ENCODE results near the gene SNRNP35. TPM values are rescaled to one million over a fixed set of nuclear protein-coding genes. Genes with fewer than 3 reads are reported as not detected.
"Not testable (repeated sequence)": the region's sequence is repeated elsewhere in the genome, so short reads cannot be mapped to it uniquely, and the experiment has no call there.

Gene SNRNP35, protein sequence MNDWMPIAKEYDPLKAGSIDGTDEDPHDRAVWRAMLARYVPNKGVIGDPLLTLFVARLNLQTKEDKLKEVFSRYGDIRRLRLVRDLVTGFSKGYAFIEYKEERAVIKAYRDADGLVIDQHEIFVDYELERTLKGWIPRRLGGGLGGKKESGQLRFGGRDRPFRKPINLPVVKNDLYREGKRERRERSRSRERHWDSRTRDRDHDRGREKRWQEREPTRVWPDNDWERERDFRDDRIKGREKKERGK
- 10 to 100 TPM; 20.8 to 22.0 TPM for total RNA-seq

DNA sequence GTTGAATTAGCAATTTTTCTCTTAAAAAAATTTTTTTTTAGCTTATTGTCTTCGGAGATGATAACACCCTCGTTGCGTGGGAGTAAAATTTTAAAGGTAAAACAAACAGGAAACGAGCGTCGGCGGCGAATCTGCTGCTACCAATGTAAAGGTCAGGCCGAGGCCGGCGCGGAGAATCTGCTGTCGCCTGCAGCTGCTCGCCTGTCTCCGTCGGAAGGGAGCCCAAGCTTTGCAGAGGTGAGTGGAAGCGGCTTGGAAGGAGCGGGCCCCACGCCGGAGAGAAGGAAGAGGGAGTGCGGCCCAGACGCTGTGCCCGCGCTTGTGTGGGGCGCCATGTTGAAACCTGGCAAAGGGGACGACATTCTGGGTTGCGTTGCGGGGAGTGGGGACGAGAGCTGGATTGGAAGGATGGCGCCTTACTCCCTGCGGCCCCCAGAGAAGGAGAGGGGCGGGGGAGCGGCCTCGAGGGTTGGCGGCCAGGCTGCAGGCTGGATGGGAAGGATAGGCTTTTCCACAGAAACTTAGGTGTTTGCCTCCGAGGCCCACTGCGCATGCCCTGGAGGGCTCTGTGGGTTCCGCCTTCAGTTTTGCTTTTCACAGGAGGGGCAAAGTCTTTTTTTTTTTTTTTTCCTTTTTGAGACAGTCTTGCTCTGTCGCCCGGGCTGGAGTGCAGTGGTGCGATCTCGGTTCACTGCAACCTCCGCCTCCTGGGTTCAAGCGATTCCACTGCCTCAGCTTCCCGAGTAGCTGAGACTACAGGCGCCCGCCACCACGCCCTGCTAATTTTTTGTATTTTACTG, at the start of gene SNRNP35:
TSS of gene SNRNP35 (plus strand) at position 160 of the 800 bp plus-strand sequence. CDS start 7,402 bp downstream, outside the sequence.
- peak; percentile 82 for DNase-seq
- Mint-ChIP-seq H3K4me1 (peaks cover 18% of the 10 kb centered on the region), H3K4me3 (peak within 1 kb of the TSS; percentile 94), H3K27ac (peak within 1 kb of the TSS; percentile 99), H3K36me3 (peaks cover 19% of the 10 kb centered on the region), H3K9me3 (no peaks in the 10 kb centered on the region), H3K27me3 (no peaks in the 10 kb centered on the region)

- not testable (repeated sequence) for H3K27ac Mint-ChIP-seq, H3K27me3 Mint-ChIP-seq, H3K4me3 Mint-ChIP-seq, H3K4me1 Mint-ChIP-seq, DNase-seq, H3K9me3 Mint-ChIP-seq
- H3K36me3 Mint-ChIP-seq, result peaks cover 18% of the 10 kb centered on the region
Observed at GRCh38 chr12:123408619-123409018, 49.3 kb upstream of the SNRNP35 start.

DNA sequence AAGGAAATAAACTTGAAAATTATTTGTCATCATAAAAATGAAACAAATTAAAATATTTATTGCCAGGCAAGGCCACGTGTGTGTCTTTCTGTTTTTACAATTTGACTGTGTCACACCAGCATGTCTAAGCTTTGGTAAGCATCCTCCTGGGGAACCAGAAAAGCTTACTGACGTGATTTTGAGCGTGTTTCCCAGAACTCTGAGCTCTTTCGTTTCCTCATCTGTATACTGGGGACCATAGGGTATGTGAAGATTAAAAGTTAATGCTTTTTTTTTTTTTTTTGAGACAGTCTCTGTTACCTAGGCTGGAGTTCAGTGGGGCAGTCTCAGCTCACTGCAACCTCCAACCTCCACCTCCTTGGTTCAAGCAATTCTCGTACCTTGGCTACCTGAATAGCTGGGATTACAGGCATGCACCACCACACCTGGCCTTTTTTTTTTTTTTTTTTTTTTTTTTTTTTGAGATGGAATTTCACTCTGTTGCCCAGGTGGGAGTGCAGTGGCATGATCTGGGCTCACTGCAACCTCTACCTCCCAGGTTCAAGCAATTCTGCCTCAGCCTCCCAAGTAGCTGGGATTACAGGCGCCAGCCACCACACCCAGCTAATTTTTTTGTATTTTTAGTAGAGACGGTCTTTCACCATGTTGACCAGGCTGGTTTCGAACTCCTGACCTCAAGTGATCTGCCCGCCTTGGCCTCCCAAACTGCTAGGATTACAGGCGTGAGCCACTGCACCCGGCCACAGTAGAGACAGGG, 48.5 kb upstream of the SNRNP35 start:
- H3K4me1 Mint-ChIP-seq, H3K27me3 Mint-ChIP-seq, H3K27ac Mint-ChIP-seq, H3K9me3 Mint-ChIP-seq, H3K4me3 Mint-ChIP-seq, DNase-seq: not testable (repeated sequence)
- H3K36me3 Mint-ChIP-seq, result peaks cover 18% of the 10 kb centered on the region

- H3K9me3 Mint-ChIP-seq, result no peaks in the 10 kb centered on the region
- H3K27me3 Mint-ChIP-seq, result no peaks in the 10 kb centered on the region
- H3K27ac Mint-ChIP-seq, result peak overlapping the region; percentile 25
- H3K4me3 Mint-ChIP-seq, result no peak overlapping the region
- H3K4me1 Mint-ChIP-seq, result no peaks in the 10 kb centered on the region
- peaks cover 19% of the 10 kb centered on the region for H3K36me3 Mint-ChIP-seq
- DNase-seq, result no peak
Observed at GRCh38 chr12:123410041-123410412, 47.9 kb upstream of the SNRNP35 start.

GRCh38 chr12:123421314-123421713, 36.6 kb upstream of the SNRNP35 start:
- H3K27ac Mint-ChIP-seq, result no peak overlapping the region
- H3K4me1 Mint-ChIP-seq, result no peaks in the 10 kb centered on the region
- H3K9me3 Mint-ChIP-seq, result no peaks in the 10 kb centered on the region
- H3K36me3 Mint-ChIP-seq, result peaks cover 32% of the 10 kb centered on the region
- no peak for DNase-seq
- no peak overlapping the region for H3K4me3 Mint-ChIP-seq
- H3K27me3 Mint-ChIP-seq, result no peaks in the 10 kb centered on the region

DNA sequence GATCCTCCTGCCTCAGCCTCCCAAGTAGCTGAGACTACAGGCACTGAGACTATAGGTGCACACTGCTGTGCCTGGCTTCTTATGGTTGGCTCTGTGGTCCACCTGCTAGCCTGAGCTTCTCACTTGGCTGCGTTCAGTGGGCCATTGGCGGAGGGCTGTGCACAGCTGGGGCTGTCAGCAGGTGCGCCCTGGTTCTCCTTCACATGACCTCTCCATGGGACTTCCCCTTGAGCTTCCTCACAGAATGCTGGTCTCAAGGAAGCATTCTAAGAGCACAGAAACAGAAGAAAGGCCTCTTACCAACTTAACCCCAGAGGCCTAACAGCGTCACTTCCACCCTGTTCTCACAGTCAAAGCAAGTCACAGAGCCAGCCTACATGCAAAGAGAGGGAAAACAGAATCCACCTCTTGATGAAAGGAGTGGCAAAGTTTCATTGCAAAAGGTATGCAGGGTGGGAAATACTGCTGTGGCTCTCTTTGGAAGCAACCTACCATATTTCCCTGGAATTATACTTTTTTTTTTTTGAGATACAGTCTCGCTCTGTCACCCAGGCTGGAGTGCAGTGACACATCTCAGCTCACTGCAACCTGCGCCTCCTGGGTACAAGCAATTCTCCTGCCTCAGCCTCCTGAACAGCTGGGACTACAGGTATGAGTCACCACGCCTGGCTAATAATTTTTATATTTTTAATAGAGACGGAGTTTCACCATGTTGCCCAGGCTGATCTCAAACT, 30.7 kb upstream of the SNRNP35 start:
- no peak overlapping the region for H3K4me3 Mint-ChIP-seq
- H3K27ac Mint-ChIP-seq, result peak overlapping the region; percentile 80
- H3K27me3 Mint-ChIP-seq, result no peaks in the 10 kb centered on the region
- peaks cover 61% of the 10 kb centered on the region for H3K36me3 Mint-ChIP-seq
- no peaks in the 10 kb centered on the region for H3K9me3 Mint-ChIP-seq
- peak; percentile 25 for DNase-seq
- H3K4me1 Mint-ChIP-seq, result peaks cover 30% of the 10 kb centered on the region

- no peaks in the 10 kb centered on the region for H3K9me3 Mint-ChIP-seq
- H3K27me3 Mint-ChIP-seq, result no peaks in the 10 kb centered on the region
- peak overlapping the region; percentile 80 for H3K27ac Mint-ChIP-seq
- no peak overlapping the region for H3K4me3 Mint-ChIP-seq
- no peak for DNase-seq
- peaks cover 64% of the 10 kb centered on the region for H3K36me3 Mint-ChIP-seq
- H3K4me1 Mint-ChIP-seq, result peaks cover 43% of the 10 kb centered on the region
Observed at GRCh38 chr12:123428591-123428990, 29.3 kb upstream of the SNRNP35 start.

- not testable (repeated sequence) for H3K4me3 Mint-ChIP-seq, H3K27me3 Mint-ChIP-seq, DNase-seq, H3K9me3 Mint-ChIP-seq
- H3K4me1 Mint-ChIP-seq, result peaks cover 48% of the 10 kb centered on the region
- H3K36me3 Mint-ChIP-seq, result peaks cover 61% of the 10 kb centered on the region
- H3K27ac Mint-ChIP-seq, result peak overlapping the region; percentile 60
Observed at GRCh38 chr12:123429101-123429500, 28.8 kb upstream of the SNRNP35 start.

DNA sequence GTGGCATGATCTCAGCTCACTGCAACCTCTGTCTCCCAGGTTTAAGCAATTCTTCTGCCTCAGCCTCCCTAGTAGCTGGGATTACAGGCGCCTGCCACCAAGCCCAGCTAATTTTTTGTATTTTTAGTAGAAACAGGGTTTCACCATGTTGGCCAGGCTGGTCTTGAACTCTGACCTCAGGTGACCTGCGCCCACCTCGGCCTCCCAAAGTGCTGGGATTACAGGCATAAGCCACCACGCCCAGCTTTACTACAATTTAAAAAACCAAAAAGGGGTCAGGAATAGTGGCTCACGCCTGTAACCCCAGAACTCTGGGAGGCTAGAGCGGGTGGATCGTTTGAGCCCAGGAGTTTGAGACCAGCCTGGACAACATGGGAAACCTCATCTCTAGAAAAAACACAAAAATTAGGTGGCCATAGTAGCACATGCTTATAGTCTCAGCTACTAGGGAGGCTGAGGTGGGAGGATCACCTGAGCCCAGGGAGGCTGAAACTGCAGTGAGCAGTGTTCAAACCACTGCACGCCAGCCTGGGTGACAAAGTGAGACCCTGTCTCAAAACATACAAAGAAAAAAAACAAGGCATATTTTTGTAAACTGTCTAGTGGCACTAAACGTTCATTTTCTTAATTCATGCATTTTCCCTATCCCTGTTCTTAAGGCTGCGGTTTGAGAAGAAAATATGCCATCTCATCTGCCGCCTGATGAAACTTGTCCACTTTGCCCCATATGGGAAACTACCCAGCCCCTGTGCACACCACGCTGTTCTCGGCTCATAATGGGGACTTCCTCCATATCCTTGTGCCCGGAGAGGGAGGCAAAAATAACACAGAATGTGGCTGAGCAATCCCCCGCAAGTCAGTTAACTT, 25.8 kb upstream of the SNRNP35 start:
- H3K27me3 Mint-ChIP-seq, DNase-seq, H3K9me3 Mint-ChIP-seq: not testable (repeated sequence)
- H3K27ac Mint-ChIP-seq, result peak overlapping the region; percentile 87
- peaks cover 58% of the 10 kb centered on the region for H3K4me1 Mint-ChIP-seq
- H3K36me3 Mint-ChIP-seq, result peaks cover 61% of the 10 kb centered on the region
- peak overlapping the region; percentile 99 for H3K4me3 Mint-ChIP-seq

DNA sequence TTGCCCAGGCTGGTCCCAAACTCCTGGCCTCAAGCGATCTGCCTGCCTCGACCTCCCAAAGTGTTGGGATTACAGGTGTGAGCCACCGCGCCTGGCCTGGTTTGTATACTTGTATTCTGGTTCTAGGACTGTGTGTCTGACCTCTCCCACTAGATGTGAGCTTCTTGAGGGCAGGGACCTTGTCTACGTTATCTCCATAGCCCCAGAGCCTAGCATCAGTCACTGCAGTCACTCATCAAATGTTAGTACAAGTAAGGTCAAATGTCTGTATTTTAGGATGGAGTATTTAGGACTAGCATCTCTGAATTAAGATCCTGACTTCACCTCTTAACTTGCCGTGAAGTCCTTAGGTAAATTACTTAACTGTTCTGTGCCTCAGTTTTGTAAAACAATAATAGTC, 24.3 kb upstream of the SNRNP35 start:
- peak overlapping the region; percentile 99 for H3K4me3 Mint-ChIP-seq
- H3K27ac Mint-ChIP-seq, result peak overlapping the region; percentile 72
- peaks cover 49% of the 10 kb centered on the region for H3K4me1 Mint-ChIP-seq

GRCh38 chr12:123435636-123436016, 22.3 kb upstream of the SNRNP35 start:
- peak overlapping the region; percentile 99 for H3K27ac Mint-ChIP-seq
- H3K4me1 Mint-ChIP-seq, result peaks cover 44% of the 10 kb centered on the region
- H3K9me3 Mint-ChIP-seq, result no peaks in the 10 kb centered on the region
- H3K27me3 Mint-ChIP-seq, result no peaks in the 10 kb centered on the region
- no peak for DNase-seq
- H3K36me3 Mint-ChIP-seq, result peaks cover 40% of the 10 kb centered on the region
- peak overlapping the region; percentile 99 for H3K4me3 Mint-ChIP-seq

More for the DNA sequence above, 24.3 kb upstream of the SNRNP35 start:
- Mint-ChIP-seq H3K27me3 (no peaks in the 10 kb centered on the region), H3K9me3 (no peaks in the 10 kb centered on the region), H3K36me3 (peaks cover 54% of the 10 kb centered on the region)
- DNase-seq, result no peak

DNA sequence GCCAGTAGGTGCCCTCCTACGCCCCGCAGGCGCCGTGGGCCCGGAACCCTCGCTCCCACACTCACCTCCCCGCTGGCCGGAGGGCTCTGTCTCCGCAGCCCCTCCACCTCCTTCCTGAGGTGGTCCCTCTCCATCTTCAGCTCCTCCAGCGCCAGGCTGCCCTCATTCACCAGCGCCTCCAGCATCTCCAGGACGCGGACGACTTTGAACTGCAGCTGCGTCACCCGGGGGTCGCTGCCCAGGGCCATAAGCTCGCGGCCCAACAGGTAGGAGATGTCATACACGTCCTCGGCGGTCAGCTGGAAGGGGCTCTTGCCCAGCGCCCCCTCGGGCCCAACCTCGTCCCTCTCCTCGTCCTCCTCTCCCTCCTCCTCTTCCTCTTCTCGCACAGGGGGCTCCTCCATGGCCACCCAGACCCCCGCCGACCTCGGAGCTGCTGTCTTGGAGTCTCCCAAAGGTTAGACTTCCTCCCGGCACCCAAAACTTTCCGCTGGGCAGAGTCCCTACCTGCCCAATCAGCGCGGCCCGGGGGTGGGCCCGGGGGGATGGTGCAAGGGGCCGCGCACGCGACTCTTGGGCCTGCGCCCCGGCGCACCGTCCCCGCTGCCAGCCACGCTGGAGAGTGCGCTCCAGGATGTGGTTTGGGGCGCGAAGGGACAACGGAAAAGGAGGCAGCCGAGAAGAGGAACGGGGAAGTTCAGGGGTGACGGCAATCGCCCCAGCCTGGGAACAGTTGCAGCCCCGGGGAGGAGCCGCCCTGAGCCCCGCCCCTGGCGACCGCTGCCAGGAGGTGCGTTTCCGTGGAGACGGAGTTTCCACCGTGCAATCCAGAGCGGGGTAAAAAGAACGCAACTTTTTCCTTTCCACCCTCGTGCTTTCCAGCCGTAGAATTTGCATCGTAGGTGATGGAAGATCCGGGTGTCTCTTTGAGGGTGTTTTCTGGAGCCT, 21.6 kb upstream of the SNRNP35 start, which contains the start of gene RILPL2:
TSS of gene RILPL2 (minus strand) at position 668 of the 948 bp plus-strand sequence. CDS start at position 404, 264 bp downstream.
- Mint-ChIP-seq H3K9me3 (no peaks in the 10 kb centered on the region), H3K27me3 (no peaks in the 10 kb centered on the region), H3K4me3 (peak within 1 kb of the TSS; percentile 99), H3K4me1 (peaks cover 40% of the 10 kb centered on the region), H3K27ac (peak within 1 kb of the TSS; percentile 99), H3K36me3 (peaks cover 34% of the 10 kb centered on the region)
- DNase-seq, result peak; percentile 97

All from activated naive CD8-positive, alpha-beta T cell treated with anti-CD3 and anti-CD28 coated beads for 36 hours (primary cell).